Naive thymus-derived CD4-positive, alpha-beta T cell (primary cell): ENCODE data around the gene GNAS. TPM values are rescaled to one million over a fixed set of nuclear protein-coding genes. Genes with fewer than 3 reads are reported as not detected.

Experiments used
- ATAC-seq: fragments of 150-1000 bp; cut with Tn5 transposase; 2 replicates; pipeline ENCODE4 v1.10.0; 2021; ENCODE audit warnings: mild to moderate bottlenecking, moderate library complexity
- CTCF ChIA-PET: fragments of 350-600 bp; sonication (Branson Sonifier 250); formaldehyde crosslinking; loops from one replicate; lab custom pipeline; 2021; ENCODE audit warnings: antibody characterized with exemption; lab: Charles Lee
- POLR2A ChIA-PET: fragments of 350-600 bp; sonication (Branson Sonifier 250); formaldehyde crosslinking; loops from one replicate; lab custom pipeline; 2021; ENCODE audit warnings: antibody characterized with exemption, inconsistent platforms; lab: Charles Lee
- DNase-seq, 9 donors: peaks; one replicate each; pipeline versions ENCODE4 v3.0.0 to v3.0.0-alpha.2; 2020 to 2022; ENCODE audit warnings: mixed read lengths in 1 of 9
- H3K27ac ChIP-seq: one replicate; pipeline ENCODE4 v1.7.0; 2013; ENCODE audit warnings: mild to moderate bottlenecking, low read depth, low read length, moderate library complexity
- H3K27me3 ChIP-seq, 2 donors: one replicate each; pipeline ENCODE4 v1.7.0; 2013; ENCODE audit warnings: low read length in 2 of 2, mild to moderate bottlenecking in 2 of 2, moderate library complexity in 2 of 2; ENCODE audit not compliant: control insufficient read depth in 2 of 2, insufficient read depth in 2 of 2
- H3K36me3 ChIP-seq, 3 experiments: 1 replicate in 2 of 3; 2 replicates in 1 of 3; pipeline ENCODE4 v1.7.0; 2013; ENCODE audit warnings: low read length in 3 of 3, mild to moderate bottlenecking in 3 of 3, moderate library complexity in 1 of 3; ENCODE audit not compliant: insufficient read depth in 3 of 3, control insufficient read depth in 2 of 3
- H3K4me1 ChIP-seq, 2 donors: one replicate each; pipeline ENCODE4 v1.7.0; 2013; ENCODE audit warnings: low read length in 2 of 2, mild to moderate bottlenecking in 2 of 2, moderate library complexity in 1 of 2; ENCODE audit not compliant: control insufficient read depth in 2 of 2, insufficient read depth in 2 of 2
- H3K4me3 ChIP-seq: 2 replicates; pipeline ENCODE4 v1.7.0; 2013; ENCODE audit warnings: mild to moderate bottlenecking, low read length
- H3K9me3 ChIP-seq, 3 experiments: 1 replicate in 2 of 3; 2 replicates in 1 of 3; pipeline ENCODE4 v1.7.0; 2013; ENCODE audit warnings: low read length in 3 of 3; ENCODE audit not compliant: control insufficient read depth in 2 of 3
- H3K27ac Mint-ChIP-seq, 9 donors: one replicate each; pipeline ENCODE4 v1.8.0; 2020 to 2022; ENCODE audit warnings: mixed read lengths in 9 of 9, mild to moderate bottlenecking in 8 of 9, moderate library complexity in 5 of 9, inconsistent platforms in 2 of 9
- H3K27me3 Mint-ChIP-seq, 5 donors: one replicate each; pipeline ENCODE4 v1.8.0; 2021 to 2022; ENCODE audit warnings: mixed read lengths in 5 of 5, mild to moderate bottlenecking in 1 of 5
- H3K36me3 Mint-ChIP-seq, 5 donors: one replicate each; pipeline ENCODE4 v1.8.0; 2020 to 2022; ENCODE audit warnings: mixed read lengths in 5 of 5, mild to moderate bottlenecking in 3 of 5, inconsistent platforms in 1 of 5
- H3K4me1 Mint-ChIP-seq, 7 donors: one replicate each; pipeline ENCODE4 v1.8.0; 2020 to 2022; ENCODE audit warnings: mixed read lengths in 7 of 7, mild to moderate bottlenecking in 3 of 7, inconsistent platforms in 1 of 7
- H3K4me3 Mint-ChIP-seq, 10 donors: one replicate each; pipeline ENCODE4 v1.8.0; 2020 to 2022; ENCODE audit warnings: mild to moderate bottlenecking in 10 of 10, mixed read lengths in 10 of 10, moderate library complexity in 6 of 10, inconsistent platforms in 2 of 10
- H3K9me3 Mint-ChIP-seq, 11 donors: one replicate each; pipeline ENCODE4 v1.8.0; 2020 to 2022; ENCODE audit warnings: mixed read lengths in 11 of 11, mild to moderate bottlenecking in 4 of 11, inconsistent platforms in 1 of 11, moderate library complexity in 1 of 11
- intact Hi-C, 2 donors: fragments of 100-400 bp; cut with micrococcal nuclease; formaldehyde crosslinking; loops; one replicate each; pipeline ENCODE4 v1.15.1; 2023
- polyA plus RNA-seq, 2 donors: library from polyadenylated mRNA; unstranded; fragments of 300-500 nt; fragmentation: Illumina TruSeq; gene quantifications; one replicate each; pipeline ENCODE4 v1.2.3, GENCODE V29; 2021
- total RNA-seq, 6 experiments: library from RNA in 5 of 6; stranded (reverse) in 5 of 6; gene quantifications; 1 replicate in 5 of 6; 2 replicates in 1 of 6; pipeline ENCODE4 v1.2.3 and lab custom pipeline; 2021 to 2026

Gene GNAS
- total and polyA plus RNA-seq, 7 experiments from 2014 or later = 147 to 907 (median 726) TPM

DNA sequence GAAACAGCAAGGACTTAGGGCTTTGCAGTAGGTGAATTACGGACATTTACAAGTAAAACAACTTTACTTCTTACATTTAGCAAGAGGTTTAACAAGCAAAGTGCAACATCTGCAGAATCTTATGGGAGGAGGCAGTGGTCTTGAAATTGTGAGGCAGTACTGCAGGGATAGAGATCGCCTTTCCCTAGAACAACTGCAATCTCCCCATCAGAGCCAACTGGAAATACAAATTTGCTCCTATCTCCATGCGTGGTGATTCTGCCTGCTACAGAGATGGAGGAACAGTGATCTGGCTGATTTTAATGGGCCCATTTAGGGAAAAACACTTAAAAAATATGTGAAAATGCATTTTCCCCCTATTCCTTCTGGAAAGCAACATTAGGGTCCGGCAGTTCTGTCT lies 25.9 kb downstream of the GNAS start:
- POLR2A ChIA-PET = interaction anchor here (0.7 to 3.1 kb wide), 6 partner anchors 11 to 506 kb away, joined by 3 to 15 read pairs (median 4); no protein-coding TSS in a partner anchor
- Histone ChIP-seq H3K4me3 (no peak overlapping the region), H3K27ac (peak overlapping the region; percentile 39), H3K27me3 (no peaks in the 10 kb centered on the region), H3K9me3 (no peaks in the 10 kb centered on the region), H3K4me1 (peaks cover 0 to 16% of the 10 kb centered on the region in 2 donors), H3K36me3 (no peaks in the 10 kb centered on the region)
- Mint-ChIP-seq H3K4me3 (peak overlapping the region; percentile 14 to 68 (median 54)), H3K9me3 (no peaks in the 10 kb centered on the region), H3K27ac (peak overlapping the region; percentile 79 to 96 (median 91)), H3K36me3 (peaks cover 0 to 1% (median 0%) of the 10 kb centered on the region in 5 donors), H3K4me1 (peaks cover 8 to 40% (median 30%) of the 10 kb centered on the region in 7 donors), H3K27me3 (peaks cover 0 to under 1% (median 0%) of the 10 kb centered on the region in 5 donors)
- intact Hi-C loops = loop anchor here in 1 of 2 donors (1.0 kb wide), 1 partner anchor 12 kb away; no protein-coding TSS in a partner anchor
- DNase-seq = no peak
- CTCF ChIA-PET = no interaction called here
- ATAC-seq = no peak

DNA sequence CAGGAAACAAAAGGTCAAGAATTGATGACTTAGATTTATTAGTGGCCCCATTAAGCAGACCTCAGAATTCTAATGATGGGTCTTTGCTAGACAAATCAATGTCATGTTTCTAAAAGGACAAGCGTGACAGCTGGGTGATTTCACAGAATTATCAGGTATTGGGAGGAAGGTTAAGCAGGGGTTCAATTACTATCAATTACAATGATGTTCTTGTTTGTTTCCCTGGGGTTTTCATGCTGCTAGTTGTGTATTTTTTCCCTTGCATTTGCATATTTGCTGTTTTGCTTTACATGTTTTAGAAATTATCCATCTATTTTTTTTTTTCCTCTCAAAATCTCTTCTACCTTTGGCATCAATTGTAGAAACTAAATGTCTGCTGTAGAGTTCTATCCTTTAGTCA lies 27.9 kb downstream of the GNAS start:
- H3K27ac ChIP-seq = no peak overlapping the region
- no peak overlapping the region for H3K4me3 ChIP-seq
- peaks cover 0 to 2% (median 0%) of the 10 kb centered on the region in 5 donors for H3K36me3 Mint-ChIP-seq
- peaks cover 8 to 45% (median 30%) of the 10 kb centered on the region in 7 donors for H3K4me1 Mint-ChIP-seq
- H3K36me3 ChIP-seq = no peaks in the 10 kb centered on the region
- DNase-seq (no peak), ATAC-seq (no peak)
- H3K9me3 Mint-ChIP-seq = no peaks in the 10 kb centered on the region
- intact Hi-C loops = no loop called here
- no peaks in the 10 kb centered on the region for H3K9me3 ChIP-seq
- ChIA-PET POLR2A (no interaction called here), CTCF (interaction anchor here (1.5 kb wide), 1 partner anchor 10 kb away, joined by 5 read pairs; no protein-coding TSS in a partner anchor)
- H3K27me3 ChIP-seq = no peaks in the 10 kb centered on the region
- H3K4me1 ChIP-seq = peaks cover 0 to 16% of the 10 kb centered on the region in 2 donors
- H3K27me3 Mint-ChIP-seq = peaks cover 0 to 4% (median 0%) of the 10 kb centered on the region in 5 donors
- H3K27ac Mint-ChIP-seq = peak overlapping the region in 3 of 9 donors; percentile 19 to 60 (median 52)
- no peak overlapping the region for H3K4me3 Mint-ChIP-seq

DNA sequence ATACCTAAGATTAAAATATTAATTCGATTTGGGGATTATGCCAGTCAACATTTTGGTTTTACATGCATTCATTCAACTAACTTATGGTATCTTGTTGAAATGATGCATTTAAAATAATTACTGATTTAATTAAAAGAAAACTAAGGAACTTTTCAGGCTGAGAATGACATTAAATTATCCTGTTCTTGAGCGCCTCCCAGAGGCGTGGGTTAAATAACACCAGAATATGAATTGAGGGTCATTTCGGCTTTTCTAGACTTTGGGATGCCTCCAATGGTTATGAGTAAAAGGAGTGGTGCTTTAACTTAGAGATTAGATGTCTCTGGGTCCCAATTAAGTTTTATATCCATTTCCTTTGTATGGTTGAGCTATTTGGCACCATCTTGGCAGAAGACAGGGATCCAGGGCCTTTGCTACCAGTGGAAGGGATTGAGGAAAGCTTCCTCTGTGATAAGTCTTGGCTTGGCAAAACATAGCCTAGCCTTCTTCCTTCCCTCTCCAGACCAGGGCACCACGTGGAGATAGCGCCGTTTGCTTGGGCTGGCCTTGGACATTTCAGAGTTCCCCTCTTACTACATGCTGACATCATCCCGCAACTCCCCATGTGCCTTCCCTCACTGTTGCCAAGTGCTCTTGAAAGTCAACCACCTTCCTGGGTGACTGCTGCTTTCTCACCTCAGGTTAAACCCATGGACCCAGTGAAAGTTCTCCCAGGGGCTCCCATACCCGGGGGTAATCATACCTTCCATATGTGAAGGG lies 28.7 kb downstream of the GNAS start:
- Mint-ChIP-seq H3K27me3 (peaks cover 0 to 4% (median 0%) of the 10 kb centered on the region in 5 donors), H3K36me3 (peaks cover 0 to 3% (median 0%) of the 10 kb centered on the region in 5 donors), H3K27ac (peak overlapping the region in 1 of 9 donors; percentile 19), H3K4me3 (no peak overlapping the region), H3K9me3 (no peaks in the 10 kb centered on the region), H3K4me1 (peaks cover 10 to 48% (median 35%) of the 10 kb centered on the region in 7 donors)
- intact Hi-C loops = no loop called here
- Histone ChIP-seq H3K4me3 (no peak overlapping the region), H3K27me3 (no peaks in the 10 kb centered on the region), H3K27ac (no peak overlapping the region), H3K36me3 (no peaks in the 10 kb centered on the region), H3K9me3 (no peaks in the 10 kb centered on the region), H3K4me1 (peaks cover 0 to 16% of the 10 kb centered on the region in 2 donors)
- DNase-seq (no peak), ATAC-seq (no peak)
- ChIA-PET POLR2A (interaction anchor here (1.1 kb wide), 1 partner anchor 100 kb away, joined by 3 read pairs; the partner anchor contains the start of gene NELFCD), CTCF (no interaction called here)

DNA sequence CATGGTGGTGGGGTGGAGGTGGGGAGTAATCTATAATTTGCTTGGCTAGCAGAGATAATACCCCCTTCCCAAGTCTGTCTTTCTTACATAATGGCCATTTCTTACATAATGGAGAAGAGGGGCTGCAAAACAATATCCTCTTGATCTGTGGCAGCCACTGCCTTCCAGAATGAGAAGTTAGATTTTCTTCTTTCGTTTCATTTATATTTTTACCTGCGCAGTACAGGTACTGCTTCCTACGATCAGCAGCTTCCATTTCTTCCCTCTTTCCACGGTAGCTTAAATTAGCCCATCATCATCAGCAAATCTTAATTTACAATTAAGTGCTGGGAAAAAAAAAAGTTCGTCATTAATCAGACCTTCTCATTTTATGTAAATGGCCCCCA lies 30.2 kb downstream of the GNAS start:
- no peaks in the 10 kb centered on the region for H3K9me3 Mint-ChIP-seq
- DNase-seq (no peak), ATAC-seq (no peak)
- H3K27ac ChIP-seq = no peak overlapping the region
- peaks cover 6 to 47% (median 32%) of the 10 kb centered on the region in 7 donors for H3K4me1 Mint-ChIP-seq
- H3K27ac Mint-ChIP-seq = peak overlapping the region in 1 of 9 donors; percentile 45
- H3K4me3 Mint-ChIP-seq = no peak overlapping the region
- peaks cover 0 to 10% of the 10 kb centered on the region in 2 donors for H3K4me1 ChIP-seq
- intact Hi-C loops = no loop called here
- H3K36me3 ChIP-seq = no peaks in the 10 kb centered on the region
- H3K27me3 Mint-ChIP-seq = peaks cover 0 to 4% (median 0%) of the 10 kb centered on the region in 5 donors
- ChIA-PET CTCF (interaction anchor here (0.6 kb wide), 1 partner anchor 1227 kb away, joined by 4 read pairs; no protein-coding TSS in a partner anchor), POLR2A (interaction anchor here (0.6 to 2.4 kb wide), 2 partner anchors 149 to 462 kb away, joined by 3 to 10 read pairs; partner anchors contain the start of gene ATP5F1E)
- no peak overlapping the region for H3K4me3 ChIP-seq
- no peaks in the 10 kb centered on the region for H3K27me3 ChIP-seq
- peaks cover 0 to 3% (median 0%) of the 10 kb centered on the region in 5 donors for H3K36me3 Mint-ChIP-seq
- no peaks in the 10 kb centered on the region for H3K9me3 ChIP-seq

DNA sequence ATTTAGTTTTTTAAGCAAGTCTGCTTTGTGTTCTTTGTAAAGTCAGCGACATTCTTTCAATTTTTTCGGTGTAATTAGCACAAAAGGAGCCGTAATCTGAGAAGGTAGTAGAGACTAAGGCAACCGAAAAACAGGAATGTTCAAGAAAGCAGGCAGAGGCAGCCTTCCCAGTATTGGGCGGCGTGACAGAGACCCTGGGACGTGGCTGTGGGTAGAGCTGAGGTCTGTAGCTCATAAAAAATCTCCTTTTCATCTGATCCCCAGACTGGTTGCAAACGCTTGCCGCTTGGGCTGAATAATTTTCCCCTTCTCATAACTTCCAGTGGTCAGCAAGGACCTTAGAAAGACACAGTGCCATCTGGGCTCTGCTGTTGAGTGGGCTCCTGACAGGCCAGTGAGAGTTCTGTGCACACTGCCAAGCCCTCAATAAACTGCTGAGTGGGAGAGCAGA lies 30.8 kb downstream of the GNAS start:
- no peak for DNase-seq
- H3K4me1 Mint-ChIP-seq = peaks cover 4 to 47% (median 31%) of the 10 kb centered on the region in 7 donors
- peaks cover 0 to 3% (median 0%) of the 10 kb centered on the region in 5 donors for H3K36me3 Mint-ChIP-seq
- CTCF ChIA-PET = interaction anchor here (0.8 kb wide), 1 partner anchor 324 kb away, joined by 3 read pairs; no protein-coding TSS in a partner anchor
- H3K4me3 ChIP-seq = no peak overlapping the region
- no peak overlapping the region for H3K4me3 Mint-ChIP-seq
- no peaks in the 10 kb centered on the region for H3K36me3 ChIP-seq
- H3K9me3 Mint-ChIP-seq = no peaks in the 10 kb centered on the region
- H3K27me3 Mint-ChIP-seq = peaks cover 0 to 4% (median 0%) of the 10 kb centered on the region in 5 donors
- no peak for ATAC-seq
- POLR2A ChIA-PET = interaction anchor here (2.4 kb wide), 1 partner anchor 149 kb away, joined by 10 read pairs; the partner anchor contains the start of gene ATP5F1E
- H3K9me3 ChIP-seq = no peaks in the 10 kb centered on the region
- no peaks in the 10 kb centered on the region for H3K27me3 ChIP-seq
- intact Hi-C loops = no loop called here
- peak overlapping the region in 1 of 9 donors; percentile 45 for H3K27ac Mint-ChIP-seq
- peaks cover 0 to 4% of the 10 kb centered on the region in 2 donors for H3K4me1 ChIP-seq
- no peak overlapping the region for H3K27ac ChIP-seq

DNA sequence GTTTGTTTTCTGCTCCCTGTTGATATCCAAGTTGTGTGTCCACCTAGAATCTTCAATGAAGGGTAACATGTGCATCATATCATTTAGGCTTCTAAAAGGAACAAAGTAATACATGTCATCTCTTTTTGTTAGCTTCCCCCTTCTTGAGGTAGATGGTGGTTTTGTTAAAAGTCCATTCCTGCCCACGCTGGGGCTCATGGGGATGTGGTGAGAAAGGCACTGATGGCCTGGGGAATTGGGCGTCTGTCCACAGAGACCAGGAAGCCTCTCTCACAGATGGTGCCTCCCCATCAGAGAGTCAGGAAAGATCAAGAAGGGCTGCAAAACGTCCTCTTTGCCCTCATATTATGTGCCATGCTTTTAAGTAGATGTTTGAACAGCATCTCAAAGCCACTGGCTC lies 32.5 kb downstream of the GNAS start:
- Histone ChIP-seq H3K27ac (no peak overlapping the region), H3K9me3 (no peaks in the 10 kb centered on the region), H3K4me1 (no peaks in the 10 kb centered on the region), H3K27me3 (no peaks in the 10 kb centered on the region), H3K4me3 (no peak overlapping the region), H3K36me3 (no peaks in the 10 kb centered on the region)
- Mint-ChIP-seq H3K27me3 (peaks cover 0 to 4% (median 0%) of the 10 kb centered on the region in 5 donors), H3K4me3 (no peak overlapping the region), H3K9me3 (peaks cover 0 to 3% (median 0%) of the 10 kb centered on the region in 11 donors), H3K36me3 (peaks cover 0 to 3% (median 0%) of the 10 kb centered on the region in 5 donors), H3K27ac (peak overlapping the region in 1 of 9 donors; percentile 15), H3K4me1 (peaks cover 5 to 31% (median 25%) of the 10 kb centered on the region in 7 donors)
- DNase-seq = no peak
- CTCF ChIA-PET = no interaction called here
- POLR2A ChIA-PET = interaction anchor here (1.1 to 2.4 kb wide), 2 partner anchors 147 to 165 kb away, joined by 3 to 10 read pairs; partner anchors contain the start of gene ATP5F1E
- intact Hi-C loops = no loop called here
- ATAC-seq = no peak
